Coronary artery (tissue), 2 donors: ENCODE results near the gene NAA60.

Source experiments
- DNase-seq: peaks from one replicate; pipeline ENCODE4 v3.0.0-alpha.2; 2017; ENCODE audit warnings: low spot score
- H3K27ac ChIP-seq, 2 donors: fragments of 200-600 bp; sonication (generic); one replicate each; pipeline ENCODE4 v1.5.1; 2016 to 2019
- H3K4me3 ChIP-seq: fragments of 200-600 bp; sonication (generic); 2 replicates; pipeline ENCODE4 v1.5.1; 2016; ENCODE audit warnings: mild to moderate bottlenecking, moderate library complexity
- CTCF ChIP-seq: fragments of 200-600 bp; sonication (generic); IDR thresholded peaks from one replicate; pipeline ENCODE4 v1.5.1; 2019; ENCODE audit warnings: antibody characterized with exemption

Gene NAA60

GRCh38 chr16:3484318-3485096, 41.0 kb downstream of the NAA60 start:
- DNase-seq: no peak
- TF ChIP-seq CTCF: no peak
- H3K27ac ChIP-seq: no peak overlapping the region
- no peak overlapping the region for H3K4me3 ChIP-seq

GRCh38 chr16:3485097-3485745, 41.7 kb downstream of the NAA60 start:
- no peak for TF ChIP-seq CTCF
- H3K4me3 ChIP-seq: no peak overlapping the region
- DNase-seq: no peak
- H3K27ac ChIP-seq: no peak overlapping the region

GRCh38 chr16:3485821-3486505, 42.5 kb downstream of the NAA60 start:
- DNase-seq: no peak
- TF ChIP-seq CTCF: no peak
- Histone ChIP-seq H3K27ac (no peak overlapping the region), H3K4me3 (no peak overlapping the region)

- no peak for TF ChIP-seq CTCF
- no peak overlapping the region for H3K4me3 ChIP-seq
- no peak for DNase-seq
- no peak overlapping the region for H3K27ac ChIP-seq
Observed at GRCh38 chr16:3486506-3487215, 43.2 kb downstream of the NAA60 start.

GRCh38 chr16:3487521-3488410, 44.3 kb downstream of the NAA60 start:
- no peak for TF ChIP-seq CTCF
- H3K27ac ChIP-seq: no peak overlapping the region
- no peak for DNase-seq
- H3K4me3 ChIP-seq: no peak overlapping the region

- Histone ChIP-seq H3K27ac (no peak overlapping the region), H3K4me3 (no peak overlapping the region)
- TF ChIP-seq CTCF: no peak
- DNase-seq: no peak
Observed at GRCh38 chr16:3488801-3489200, 45.3 kb downstream of the NAA60 start.
